ENCODE measurements around the gene SNTG2. TPM values are rescaled to one million over a fixed set of nuclear protein-coding genes. Genes with fewer than 3 reads are reported as not detected.

SNTG2 gene
- total and polyA plus RNA-seq, 2 of the 13 experiments (the other 11 are each of a cell fraction or from before 2014, with no cell fraction given): not detected

DNA sequence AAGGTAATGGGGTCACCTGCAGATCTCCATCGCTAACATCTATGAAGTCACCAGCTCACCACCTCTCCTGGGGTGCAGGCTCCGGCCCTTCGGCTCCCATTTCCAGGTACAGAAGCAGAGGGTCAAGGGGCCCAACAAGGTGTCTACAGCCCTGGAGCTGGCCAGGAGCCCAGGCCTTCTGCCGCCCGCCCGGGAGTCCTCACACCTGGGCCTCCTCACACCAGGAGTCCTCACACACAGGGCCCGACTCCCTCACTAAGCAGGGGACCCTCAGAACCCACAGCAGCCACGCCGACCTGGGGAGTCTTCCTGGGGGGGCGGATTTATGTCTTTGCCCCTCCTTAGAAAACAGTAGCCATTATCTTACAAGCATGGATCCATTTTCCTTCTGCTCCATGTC lies 419.3 kb downstream of the SNTG2 start:
- in situ Hi-C loops (cut with HindIII; ENCODE audit: extremely low pct_ligation_motif_present, low pct_unique_long_range_greater_than_20kb): no loop called here
- DNase-seq (ENCODE audit: low spot score): no peak
- BruUV-seq (replicated peaks): no TSS peak
- FAIRE-seq: no peak
- H3K9ac ChIP-seq (ENCODE audit: insufficient read depth, low read depth, low read length): no peak overlapping the region
- H4K20me1 ChIP-seq (ENCODE audit: insufficient read depth, low read length): no peaks in the 10 kb centered on the region
- POLR2A ChIA-PET: no interaction called here
- no peaks in the 10 kb centered on the region for H3K4me1 ChIP-seq (ENCODE audit: insufficient read depth, low read length)
- CTCF ChIA-PET (ENCODE audit: low intra/inter-chr PET ratio, low total read pairs): no interaction called here
- H3K27ac ChIP-seq (ENCODE audit: extremely low read length, insufficient read depth, low read length): no peak overlapping the region
- H3K36me3 ChIP-seq (replicated peaks in 1 of 2; ENCODE audit: control insufficient read depth in 1 of 2, insufficient read depth in 2 of 2, low read length in 2 of 2): no peaks in the 10 kb centered on the region
- ATAC-seq: no peak
- H3K4me2 ChIP-seq (ENCODE audit: low read depth, low read length): no peak overlapping the region
- no peaks in the 10 kb centered on the region for H3K9me3 ChIP-seq (ENCODE audit: low read length)
- H3K27me3 ChIP-seq (ENCODE audit: control insufficient read depth in 1 of 2, insufficient read depth in 2 of 2, low read length in 2 of 2): peaks cover 0 to 58% of the 10 kb centered on the region in 2 experiments; a peak in 4 of 5 replicates
- intact Hi-C loops (cut with micrococcal nuclease; ENCODE audit: unreplicated experiment): no loop called here
- no peak overlapping the region for H3K4me3 ChIP-seq (replicated peaks in 1 of 3; ENCODE audit: insufficient read depth in 1 of 3, low read depth in 2 of 3, low read length in 3 of 3)
- no peak overlapping the region for H2AFZ ChIP-seq (ENCODE audit: low read length)
- H3K79me2 ChIP-seq (ENCODE audit: insufficient read depth, low read length): no peaks in the 10 kb centered on the region
- 22% methylated on average over 7 of the region's 10 CpGs for WGBS (ENCODE audit: low lambda C conversion rate)
- TF ChIP-seq ZNF343 (CRISPR knock-in tag; IDR thresholded peaks at IDR 0.05): no peak
- no peak for TF ChIP-seq ZNF280B (CRISPR knock-in tag; IDR thresholded peaks at IDR 0.05; ENCODE audit: borderline replicate concordance)
- no peak for TF ChIP-seq JUN (CRISPR knock-in tag; IDR thresholded peaks at IDR 0.05)
- TF ChIP-seq SAFB2 (CRISPR knock-in tag; IDR thresholded peaks at IDR 0.05; ENCODE audit: borderline replicate concordance, low read depth): no peak
- no peak for TF ChIP-seq ATF7-NPFF (CRISPR knock-in tag; IDR thresholded peaks at IDR 0.05; ENCODE audit: low read depth)
- no peak for TF ChIP-seq TAF15 (IDR thresholded peaks at IDR 0.05; ENCODE audit: low read depth, low read length, poor library complexity, severe bottlenecking)
- TF ChIP-seq SNAI1 (CRISPR knock-in tag; IDR thresholded peaks at IDR 0.05; ENCODE audit: borderline replicate concordance): no peak
- TF ChIP-seq SMC3 (IDR thresholded peaks at IDR 0.05; ENCODE audit: low read length): no peak
- no peak for TF ChIP-seq ZMYM2 (CRISPR knock-in tag; IDR thresholded peaks at IDR 0.05)
- TF ChIP-seq ZMYM4 (CRISPR knock-in tag; IDR thresholded peaks at IDR 0.05): no peak
- TF ChIP-seq MIER2 (CRISPR knock-in tag; IDR thresholded peaks at IDR 0.05): no peak
- TF ChIP-seq REST (IDR thresholded peaks at IDR 0.05; ENCODE audit: borderline replicate concordance in 1 of 2, low read depth in 1 of 2, low read length in 2 of 2): no peak
- TF ChIP-seq ZFP37 (CRISPR knock-in tag; IDR thresholded peaks at IDR 0.05; ENCODE audit: borderline replicate concordance): no peak
- TF ChIP-seq NFAT5 (CRISPR knock-in tag; IDR thresholded peaks at IDR 0.05): no peak
